Bone marrow (tissue), 2 donors: ENCODE data around the gene ETNPPL.
"Not testable (repeated sequence)": the region's sequence is repeated elsewhere in the genome, so short reads cannot be mapped to it uniquely, and the experiment has no call there.

ENCODE experiments used
- DNase-seq, 2 donors: peaks; one replicate each; lab custom pipeline; 2025; lab: John Stamatoyannopoulos, UW

ETNPPL gene

GRCh38 chr4:108754327-108754726 lies 8.5 kb downstream of the ETNPPL start:
- no peak for DNase-seq

DNA sequence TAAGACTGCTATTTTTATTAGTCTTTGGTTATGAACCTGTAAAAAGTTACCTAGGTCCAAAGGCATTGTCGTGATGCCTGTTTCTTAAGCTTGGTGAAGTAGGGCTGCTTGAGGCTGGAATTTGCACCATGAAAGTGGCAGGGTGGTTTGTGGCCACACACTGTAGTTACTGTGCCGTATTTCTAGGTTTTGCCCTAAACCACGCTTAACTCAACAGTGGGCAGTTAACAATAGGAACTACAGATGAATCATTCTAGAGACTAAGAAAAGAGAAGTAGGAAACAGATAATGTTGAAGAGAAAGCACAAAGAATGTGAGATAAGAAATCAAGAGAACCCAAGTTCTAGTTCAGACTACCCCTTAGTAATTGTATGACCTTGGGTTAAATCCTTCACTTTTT lies 11.5 kb downstream of the ETNPPL start:
- no peak for DNase-seq

DNA sequence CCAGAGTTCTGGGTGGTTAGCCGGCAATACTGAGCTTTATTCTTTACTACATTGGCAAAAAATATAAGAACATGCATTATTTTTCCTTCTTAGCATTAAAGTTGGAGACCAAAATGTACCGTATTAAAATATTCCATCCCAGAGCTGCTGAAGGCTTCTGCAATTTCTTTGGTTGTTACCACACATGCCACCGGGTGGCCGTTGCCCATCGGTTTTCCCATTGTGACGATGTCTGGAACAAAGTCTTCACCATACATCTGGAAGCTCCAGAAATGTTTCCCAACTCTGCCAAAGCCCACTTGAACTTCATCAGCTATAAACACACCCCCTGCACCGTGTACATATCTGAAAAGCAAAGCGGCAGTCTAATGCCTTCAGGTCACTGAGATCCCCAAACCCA lies 13.7 kb downstream of the ETNPPL start:
- no peak for DNase-seq

DNA sequence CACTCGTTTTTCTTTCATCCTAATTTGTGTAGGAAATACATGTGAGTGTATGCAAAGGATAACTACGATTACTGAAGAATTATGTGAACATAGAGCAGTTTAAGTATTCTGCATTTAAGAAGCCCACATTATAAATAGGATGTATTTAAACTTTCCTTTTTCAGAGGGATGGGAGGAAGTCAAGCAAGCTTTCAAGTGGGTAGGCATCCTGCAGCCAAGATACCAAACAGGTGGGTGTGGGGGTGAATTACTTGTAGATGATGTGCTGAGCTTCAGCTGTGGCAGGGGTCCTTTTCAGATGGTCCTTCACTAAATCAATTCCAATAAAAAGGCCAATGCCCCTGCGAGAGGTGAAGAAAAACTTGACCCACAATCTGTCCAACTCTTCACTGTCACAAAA lies 16.3 kb downstream of the ETNPPL start:
- DNase-seq, result no peak

- DNase-seq, result no peak
Measured at GRCh38 chr4:108744307-108744706, 18.5 kb downstream of the ETNPPL start.

DNA sequence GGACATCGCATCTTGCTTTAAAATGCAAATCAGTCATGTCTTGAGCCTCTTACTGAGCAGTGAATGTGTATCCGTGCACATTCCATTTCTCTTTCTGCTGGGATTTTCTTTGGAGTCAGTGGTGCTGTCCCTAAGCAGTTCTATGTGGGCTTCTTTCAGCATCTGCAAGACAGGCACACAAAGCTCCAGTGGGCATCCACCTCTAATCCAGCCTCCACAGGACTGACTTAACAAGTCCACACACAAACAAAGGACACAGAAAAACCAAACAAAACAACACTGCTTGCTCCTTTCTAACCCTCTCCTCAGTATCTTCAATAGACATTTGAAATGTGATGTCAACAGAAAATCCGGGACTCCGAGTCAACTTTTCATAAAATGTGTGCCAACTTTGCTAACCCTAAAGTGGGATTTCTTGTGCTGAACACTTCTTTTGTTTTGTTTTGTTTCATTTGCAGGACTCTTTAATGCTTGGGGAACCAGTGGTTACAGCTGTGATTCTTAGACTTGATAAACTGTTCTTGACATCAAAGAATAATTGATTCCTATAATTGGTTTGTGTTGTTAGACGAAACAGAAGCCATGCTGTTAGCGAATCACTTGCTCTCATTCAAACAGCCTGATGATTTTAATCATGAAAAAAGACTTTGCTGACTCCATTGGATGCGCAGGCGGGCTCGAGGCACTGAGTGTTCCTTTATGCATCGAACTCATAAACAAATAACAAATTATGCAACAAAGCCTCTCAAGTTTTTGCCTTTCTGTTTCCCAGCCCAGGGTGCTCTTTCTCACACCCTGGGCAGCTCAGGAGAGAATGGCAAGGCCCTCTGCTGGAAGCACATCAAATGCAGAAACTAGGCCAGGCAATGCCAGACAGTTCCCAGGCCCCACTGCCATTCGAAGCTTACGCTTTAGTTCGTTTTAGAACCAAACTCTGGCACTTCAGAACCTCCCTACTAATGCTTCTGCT lies 20.1 kb downstream of the ETNPPL start:
- DNase-seq, result no peak

GRCh38 chr4:108738003-108738706 lies 24.7 kb downstream of the ETNPPL start:
- DNase-seq, result no peak

GRCh38 chr4:108731006-108731405 lies 31.8 kb downstream of the ETNPPL start:
- DNase-seq, result no peak

DNA sequence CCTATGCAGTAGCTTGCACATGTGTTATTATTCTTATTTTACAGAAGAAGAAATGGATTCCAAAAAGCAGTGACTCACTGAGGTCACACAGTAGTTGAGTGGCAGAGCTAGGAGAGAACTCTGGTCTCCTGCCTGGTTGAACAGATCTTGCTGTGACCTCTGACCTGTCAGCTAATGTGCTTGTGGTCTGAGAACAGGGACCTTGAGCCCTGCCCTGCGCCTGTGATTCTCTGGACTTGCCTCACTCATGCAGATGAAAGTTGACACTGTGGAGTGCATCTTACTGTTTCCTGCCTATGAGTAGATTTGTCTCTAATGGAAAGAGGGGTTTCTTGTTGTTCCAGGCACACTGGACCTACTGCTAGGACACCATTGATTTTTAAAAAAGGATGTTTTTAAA lies 32.3 kb downstream of the ETNPPL start:
- no peak for DNase-seq

DNA sequence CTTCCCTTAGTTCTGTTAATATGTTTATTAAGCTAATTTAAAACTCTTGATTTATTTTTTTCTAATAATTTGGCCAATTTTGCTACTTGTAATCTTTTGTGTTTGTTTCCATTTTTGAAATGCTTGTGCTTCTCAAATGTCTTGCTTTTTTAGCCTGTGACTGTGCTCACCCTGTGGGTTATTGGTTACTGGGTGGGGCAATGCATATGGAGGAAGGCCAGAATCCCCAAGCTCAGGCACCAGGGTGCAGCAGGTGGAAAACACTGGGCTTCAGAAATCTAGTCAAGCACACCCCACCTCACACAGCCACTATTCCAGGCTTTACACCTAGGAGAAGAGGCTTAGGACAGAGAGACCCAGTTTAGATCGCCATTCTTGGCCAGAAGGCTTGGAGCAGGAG lies 33.1 kb downstream of the ETNPPL start:
- no peak for DNase-seq

- DNase-seq, result no peak
Measured at GRCh38 chr4:108725457-108725856, 37.4 kb downstream of the ETNPPL start.

DNA sequence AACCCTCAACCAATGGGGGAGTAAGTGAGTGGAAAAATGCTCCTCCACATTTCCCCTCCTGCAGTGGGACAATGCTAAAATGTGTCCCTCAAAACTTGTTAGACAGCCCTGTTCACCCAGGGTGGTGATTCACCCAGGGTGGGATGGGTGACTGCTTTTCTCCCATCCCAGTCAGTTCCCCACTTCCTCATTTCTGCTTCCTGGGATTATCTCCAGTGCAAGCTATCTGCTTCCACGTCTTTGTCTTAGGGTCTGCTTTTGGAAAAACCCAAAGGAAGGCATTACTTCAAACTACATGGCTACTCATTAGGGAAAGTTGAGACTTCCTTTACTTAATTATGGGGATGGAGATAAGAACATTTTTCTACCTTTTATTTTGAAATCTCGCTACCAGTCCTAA lies 45.5 kb downstream of the ETNPPL start:
- no peak for DNase-seq

DNA sequence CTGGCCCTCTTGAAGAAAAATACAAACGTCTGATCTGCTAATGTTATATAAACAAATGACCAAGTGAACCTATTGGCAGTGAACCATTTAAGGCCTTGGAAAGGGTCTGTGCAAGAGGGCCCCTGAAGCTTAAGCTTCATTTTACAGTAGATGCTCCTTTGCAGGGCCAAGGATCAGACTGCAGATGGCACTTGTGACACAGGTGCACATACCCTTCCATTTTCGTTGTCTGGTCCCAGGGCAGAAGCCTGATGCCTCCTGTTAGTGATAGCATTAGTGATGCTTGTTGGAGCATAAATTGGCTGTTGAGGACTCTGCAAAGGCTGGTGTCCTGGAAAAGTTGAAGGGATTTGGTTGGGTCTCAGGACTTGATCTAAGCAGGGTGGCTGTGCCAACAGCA lies 46.5 kb downstream of the ETNPPL start:
- DNase-seq, result no peak

GRCh38 chr4:108714880-108715279 lies 48.0 kb downstream of the ETNPPL start:
- DNase-seq, result no peak

DNA sequence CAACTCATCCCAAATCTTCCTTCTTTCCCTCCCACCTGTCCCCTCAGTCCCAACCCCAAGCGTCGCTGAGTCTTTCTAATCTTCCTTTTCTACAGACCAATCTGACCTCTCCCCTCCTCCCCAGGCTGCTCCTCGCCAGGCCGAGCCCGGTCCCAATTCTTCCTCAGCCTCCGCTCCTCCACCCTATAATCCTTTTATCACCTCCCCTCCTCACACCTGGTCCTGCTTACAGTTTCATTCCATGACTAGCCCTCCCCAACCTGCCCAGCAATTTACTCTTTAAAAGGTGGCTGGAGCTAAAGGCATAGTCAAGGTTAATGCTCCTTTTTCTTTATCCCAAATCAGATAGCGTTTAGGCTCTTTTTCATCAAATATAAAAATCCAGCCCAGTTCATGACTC lies 52.3 kb downstream of the ETNPPL start:
- DNase-seq, result not testable (repeated sequence)

DNA sequence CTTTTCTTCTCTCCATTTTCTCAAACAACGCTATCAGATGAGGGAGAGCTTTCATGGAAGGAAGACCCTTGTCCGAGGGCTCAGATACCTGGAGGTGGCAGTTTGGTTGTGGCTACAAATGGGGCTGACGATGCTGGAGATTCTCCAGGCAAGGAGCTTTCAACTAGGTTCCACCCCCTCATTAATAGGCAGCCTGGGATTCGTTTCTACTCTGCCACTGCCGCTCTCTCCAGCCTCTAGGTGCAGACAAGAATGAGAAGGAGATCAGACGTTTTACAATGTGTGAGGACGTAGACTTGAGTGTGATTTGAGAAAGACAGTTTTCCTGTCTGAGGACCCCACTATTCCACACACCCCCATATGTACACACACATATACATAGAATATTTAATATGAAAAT lies 53.1 kb downstream of the ETNPPL start:
- DNase-seq, result no peak

DNA sequence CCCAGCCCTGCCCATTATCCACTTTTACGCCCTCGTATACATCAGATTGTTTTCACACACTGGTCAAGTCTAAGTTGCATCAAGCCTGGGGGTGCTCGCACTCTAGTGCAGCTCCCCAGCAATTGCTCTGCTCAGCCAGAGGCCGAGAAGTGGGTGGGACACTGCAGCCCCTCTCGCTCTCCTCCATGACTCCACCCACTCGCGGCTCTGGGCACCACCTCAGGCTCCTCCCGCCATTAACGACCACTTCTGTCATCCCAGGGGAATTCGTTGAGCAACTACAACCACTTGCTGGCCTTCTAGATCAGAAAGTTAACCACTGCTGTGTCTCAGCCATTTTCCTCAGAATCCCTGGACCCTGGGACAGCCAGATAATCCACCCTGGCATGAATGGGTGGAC lies 53.6 kb downstream of the ETNPPL start:
- no peak for DNase-seq

DNA sequence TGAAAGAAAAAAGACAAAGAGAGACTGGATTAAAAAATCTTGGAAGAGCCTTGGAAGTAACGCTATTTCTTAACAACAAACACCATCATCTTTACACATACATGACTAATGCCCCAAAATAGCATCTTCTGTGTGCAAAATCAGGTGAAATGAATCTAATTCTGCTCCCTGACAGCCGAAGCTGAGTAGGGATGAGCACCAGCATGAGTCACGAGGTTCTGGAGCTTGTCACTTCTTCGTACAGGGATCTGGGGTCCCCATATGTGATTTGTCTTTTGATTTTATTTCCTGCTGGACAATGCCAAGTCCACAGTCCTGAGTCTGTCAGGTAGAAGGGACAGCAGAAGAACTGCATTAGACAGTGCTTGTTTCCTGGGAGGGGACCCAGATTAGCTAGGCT lies 56.6 kb downstream of the ETNPPL start:
- no peak for DNase-seq

DNA sequence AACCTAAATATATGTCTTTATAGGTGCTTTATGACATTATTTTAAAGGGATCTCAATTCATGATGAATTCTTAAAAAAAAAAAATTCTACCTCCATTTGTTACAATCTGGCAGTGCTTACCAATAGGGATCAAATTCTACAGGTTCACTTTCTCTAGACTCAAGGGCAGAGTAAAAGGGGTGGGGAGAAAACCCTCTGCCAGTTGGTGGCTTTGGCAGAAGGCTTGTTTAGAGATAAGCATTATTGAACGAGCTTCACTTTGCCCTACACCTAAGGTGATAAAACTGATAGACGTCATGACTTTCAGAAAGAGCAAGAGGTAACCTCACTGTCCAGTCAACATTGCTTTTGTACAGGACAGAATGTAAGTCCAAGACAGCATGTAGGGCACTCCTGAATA lies 58.9 kb downstream of the ETNPPL start:
- DNase-seq, result no peak

DNA sequence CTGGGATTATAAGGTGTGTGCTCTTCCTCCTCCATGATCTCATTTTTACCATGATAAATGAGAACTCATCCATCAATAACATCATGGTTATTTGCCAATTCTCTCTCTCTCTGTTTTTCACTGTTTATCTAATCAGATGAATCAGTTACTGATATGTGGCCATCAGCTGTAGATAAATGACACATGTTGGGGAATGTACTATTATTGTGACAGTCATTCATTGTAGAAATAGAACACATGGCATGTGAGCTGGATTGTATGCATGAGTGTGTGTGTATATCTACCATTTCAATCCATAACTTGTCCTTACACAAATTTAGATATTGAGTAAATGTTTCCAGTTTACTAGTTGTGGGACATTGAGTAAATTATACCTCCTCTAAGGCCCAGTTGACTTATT lies 59.5 kb downstream of the ETNPPL start:
- no peak for DNase-seq

GRCh38 chr4:108702960-108703359 lies 59.9 kb downstream of the ETNPPL start:
- no peak for DNase-seq

DNA sequence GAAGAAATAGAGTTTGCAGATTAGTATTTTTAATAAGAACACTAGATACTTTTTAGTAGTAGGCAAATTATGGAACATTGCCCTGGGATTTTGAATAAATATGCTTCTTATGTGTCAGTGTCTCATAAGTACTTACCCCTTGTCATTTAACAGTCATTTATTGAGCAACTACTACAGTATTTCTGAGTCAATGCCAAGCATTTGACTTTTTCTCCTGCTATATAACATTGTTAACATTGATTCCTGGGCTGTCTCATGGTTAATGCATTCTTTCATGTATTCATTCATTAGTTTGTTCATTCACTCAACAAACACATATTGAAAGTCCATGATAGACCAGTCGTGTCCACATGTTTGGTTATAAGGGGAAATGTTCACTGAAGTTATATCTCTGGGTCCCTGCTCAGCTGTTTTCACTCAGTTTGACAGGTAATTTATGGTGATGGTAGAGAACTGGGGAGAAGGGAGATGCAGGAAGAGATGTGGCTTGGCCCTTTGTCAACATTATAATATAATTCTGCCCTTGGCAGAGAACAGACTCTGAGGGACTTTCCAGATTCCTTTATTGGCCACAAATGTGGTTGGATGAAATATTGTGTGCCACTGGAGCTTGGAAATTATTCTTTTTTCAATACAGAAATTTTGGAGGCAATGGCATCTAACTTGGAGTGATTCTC lies 62.6 kb downstream of the ETNPPL start:
- no peak for DNase-seq

DNA sequence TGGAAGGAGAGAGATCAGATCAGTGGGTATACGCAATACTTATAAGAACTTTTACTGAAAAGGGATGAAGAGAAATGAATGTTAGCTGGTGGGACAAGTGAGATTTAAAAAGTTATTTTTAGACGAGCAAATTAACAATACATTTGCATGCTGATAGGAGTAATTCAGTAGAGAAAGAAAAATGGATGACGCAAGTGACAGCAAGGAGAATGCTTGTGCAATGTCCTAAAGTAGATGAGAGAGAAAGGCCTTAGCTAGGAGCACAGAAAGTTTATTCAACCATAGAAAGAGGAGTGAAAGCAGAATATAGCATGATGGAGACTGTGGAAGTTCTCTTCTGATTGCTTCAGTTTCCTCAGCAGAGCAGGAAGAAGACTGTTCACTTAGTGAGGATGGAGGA lies 66.7 kb downstream of the ETNPPL start:
- DNase-seq, result no peak
